Ovary (tissue), 9 donors: ENCODE data around the gene RANBP1. TPM values are rescaled to one million over a fixed set of nuclear protein-coding genes. Genes with fewer than 3 reads are reported as not detected.

ENCODE experiments used
- DNase-seq, 5 donors: peaks; one replicate each; pipeline ENCODE4 v3.0.0-alpha.2; 2019 to 2020
- H3K27ac ChIP-seq, 2 donors: fragments of 200-600 bp; one replicate each; pipeline versions ENCODE4 v1.5.1 to v1.8.0; 2019 to 2022
- H3K27me3 ChIP-seq: fragments of 200-600 bp; one replicate; pipeline ENCODE4 v1.8.0; 2022
- H3K36me3 ChIP-seq: fragments of 200-600 bp; sonication (generic); one replicate; pipeline ENCODE4 v1.5.1; 2019
- H3K4me1 ChIP-seq: one replicate; pipeline ENCODE4 v1.8.1; 2013; ENCODE audit warnings: mild to moderate bottlenecking, moderate library complexity; ENCODE audit not compliant: insufficient read depth
- H3K4me3 ChIP-seq: fragments of 200-600 bp; sonication (generic); one replicate; pipeline ENCODE4 v1.5.1; 2017
- H3K9me3 ChIP-seq, 2 donors: fragments of 200-600 bp in 1 of 2; sonication (generic) in 1 of 2; one replicate each; pipeline versions ENCODE4 v1.5.1 to v1.8.1; 2013 to 2019; ENCODE audit warnings: mild to moderate bottlenecking in 1 of 2, moderate library complexity in 1 of 2
- EP300 ChIP-seq: sonication (generic); formaldehyde crosslinking; IDR thresholded peaks from one replicate; pipeline ENCODE4 v1.6.1; 2017; ENCODE audit warnings: antibody characterized with exemption
- POLR2A ChIP-seq: fragments of 450-650 bp; IDR thresholded peaks from one replicate; pipeline ENCODE4 v1.6.1; 2017; ENCODE audit warnings: antibody characterized with exemption, mild to moderate bottlenecking, moderate library complexity
- WGBS, 3 donors: extraction: QIAGEN DNeasy Blood & Tissue Kit in 1 of 3; methylation state at CpG; one replicate each; pipeline versions ENCODE4 v1.1.5 to v1.1.7; 2013 to 2017; 5-methylcytosine and 5-hydroxymethylcytosine counted together
- intact Hi-C, 4 donors: fragments of 100-400 bp; cut with DNase I; formaldehyde crosslinking; loops; one replicate each; pipeline versions ENCODE4 v1.11.0 to v1.15.1; 2022 to 2023
- polyA plus RNA-seq, 2 donors: library from polyadenylated mRNA; stranded (reverse); fragments of 200-250 nt in 1 of 2; fragments of 350-450 nt in 1 of 2; fragmentation: Illumina TruSeq in 1 of 2; extraction: RNeasy Lipid Tissue Mini Kit (QIAGEN cat#74804) in 1 of 2; gene quantifications; one replicate each; pipeline ENCODE4 v1.2.3, GENCODE V29; 2013 to 2014
- total RNA-seq, 7 donors: library from RNA; depleted of rRNA in 2 of 7; stranded (reverse); fragments of >200 nt in 2 of 7; fragmentation: NEBNext Ultra II Directional in 3 of 7; extraction: Animal tissue kit (Norgen Biotek cat#: 25700) in 3 of 7; gene quantifications; one replicate each; pipeline versions ENCODE4 v1.1.0 to v1.2.4, GENCODE V29; 2016 to 2023
- TF ChIP-seq, protein P1 (sequence below), 3 donors: fragments of 450-650 bp in 2 of 3; fragments of 200-600 bp in 1 of 3; IDR thresholded peaks; one replicate each; pipeline versions ENCODE4 v1.5.1 to v1.8.0; 2016 to 2022; ENCODE audit warnings: antibody characterized with exemption in 3 of 3, mild to moderate bottlenecking in 1 of 3
- donor health status: DM: no; HTN: no; CAD: no; lungs with moderate emphysema.
- donor health status: DM: no; HTN: no; CAD: no.
- donor health status: Bipolar disorder and iron deficiency.
- donor health status: DM: yes; HTN: yes; CAD: no.
- donor health status: DM: no; HTN: no; CAD: no.
- donor health status: DM: yes; HTN: yes; CAD: no.

The RANBP1 gene
- total and polyA plus RNA-seq, 9 donors = 62.8 to 198 (median 80.2) TPM

DNA sequence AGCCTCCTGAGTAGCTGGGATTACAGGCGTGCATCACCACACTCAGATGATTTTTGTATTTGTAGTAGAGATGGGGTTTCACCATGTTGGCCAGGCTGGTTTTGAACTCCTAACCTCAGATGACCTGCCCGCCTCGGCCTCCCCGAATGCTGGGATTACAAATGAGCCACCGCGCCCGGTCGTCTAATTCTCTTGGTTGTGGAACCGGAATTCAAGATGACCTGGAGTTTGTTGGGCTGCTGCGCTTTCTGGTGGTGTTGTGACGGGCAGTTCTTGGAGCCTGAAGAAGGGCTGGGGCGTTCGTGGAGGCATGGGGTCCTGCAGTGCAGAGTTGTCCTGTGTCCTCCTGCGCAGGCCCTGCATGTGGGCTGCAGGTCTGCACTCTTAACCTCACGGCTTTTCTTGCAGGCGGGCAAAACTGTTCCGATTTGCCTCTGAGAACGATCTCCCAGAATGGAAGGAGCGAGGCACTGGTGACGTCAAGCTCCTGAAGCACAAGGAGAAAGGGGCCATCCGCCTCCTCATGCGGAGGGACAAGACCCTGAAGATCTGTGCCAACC lies 6.0 kb downstream of the RANBP1 start:
- TF ChIP-seq EP300 (no peak), POLR2A (no peak)
- TF ChIP-seq, protein P1, sequence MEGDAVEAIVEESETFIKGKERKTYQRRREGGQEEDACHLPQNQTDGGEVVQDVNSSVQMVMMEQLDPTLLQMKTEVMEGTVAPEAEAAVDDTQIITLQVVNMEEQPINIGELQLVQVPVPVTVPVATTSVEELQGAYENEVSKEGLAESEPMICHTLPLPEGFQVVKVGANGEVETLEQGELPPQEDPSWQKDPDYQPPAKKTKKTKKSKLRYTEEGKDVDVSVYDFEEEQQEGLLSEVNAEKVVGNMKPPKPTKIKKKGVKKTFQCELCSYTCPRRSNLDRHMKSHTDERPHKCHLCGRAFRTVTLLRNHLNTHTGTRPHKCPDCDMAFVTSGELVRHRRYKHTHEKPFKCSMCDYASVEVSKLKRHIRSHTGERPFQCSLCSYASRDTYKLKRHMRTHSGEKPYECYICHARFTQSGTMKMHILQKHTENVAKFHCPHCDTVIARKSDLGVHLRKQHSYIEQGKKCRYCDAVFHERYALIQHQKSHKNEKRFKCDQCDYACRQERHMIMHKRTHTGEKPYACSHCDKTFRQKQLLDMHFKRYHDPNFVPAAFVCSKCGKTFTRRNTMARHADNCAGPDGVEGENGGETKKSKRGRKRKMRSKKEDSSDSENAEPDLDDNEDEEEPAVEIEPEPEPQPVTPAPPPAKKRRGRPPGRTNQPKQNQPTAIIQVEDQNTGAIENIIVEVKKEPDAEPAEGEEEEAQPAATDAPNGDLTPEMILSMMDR (IDR thresholded peaks at IDR 0.05) = no peak
- Histone ChIP-seq H3K36me3 (no peaks in the 10 kb centered on the region), H3K27me3 (no peaks in the 10 kb centered on the region), H3K4me3 (no peak overlapping the region), H3K27ac (no peak overlapping the region), H3K9me3 (no peaks in the 10 kb centered on the region), H3K4me1 (peaks cover 3% of the 10 kb centered on the region)
- no peak for DNase-seq
- intact Hi-C loops = loop anchor here in 1 of 4 donors (10.0 kb wide), 1 partner anchor 147 kb away; no protein-coding TSS in a partner anchor
- WGBS, 3 donors = 91 to 93% (median 92%) methylated on average over 22 of the region's 22 CpGs

GRCh38 chr22:20123366-20124082 lies 7.6 kb downstream of the RANBP1 start:
- Histone ChIP-seq H3K36me3 (no peaks in the 10 kb centered on the region), H3K27me3 (no peaks in the 10 kb centered on the region), H3K27ac (no peak overlapping the region), H3K9me3 (no peaks in the 10 kb centered on the region), H3K4me3 (no peak overlapping the region), H3K4me1 (peaks cover 3% of the 10 kb centered on the region)
- no peak for TF ChIP-seq POLR2A
- no peak for TF ChIP-seq EP300
- TF ChIP-seq, protein P1 (IDR thresholded peaks at IDR 0.05) = no peak
- no peak for DNase-seq
- intact Hi-C loops = loop anchor here in 1 of 4 donors (10.0 kb wide), 1 partner anchor 149 kb away; no protein-coding TSS in a partner anchor
- WGBS, 3 donors = 90 to 94% (median 92%) methylated on average over 12 to 13 of the region's 13 CpGs

- WGBS, 3 donors = 81 to 88% (median 86%) methylated on average over 11 of the region's 11 CpGs
- no peak overlapping the region for H3K4me3 ChIP-seq
- intact Hi-C loops = loop anchor here in 1 of 4 donors (10.0 kb wide), 1 partner anchor 149 kb away; no protein-coding TSS in a partner anchor
- no peak overlapping the region for H3K27ac ChIP-seq
- H3K27me3 ChIP-seq = no peaks in the 10 kb centered on the region
- no peaks in the 10 kb centered on the region for H3K36me3 ChIP-seq
- DNase-seq = no peak
- no peak for TF ChIP-seq EP300
- no peak for TF ChIP-seq POLR2A
- TF ChIP-seq, protein P1 (IDR thresholded peaks at IDR 0.05) = no peak
- H3K4me1 ChIP-seq = no peaks in the 10 kb centered on the region
- H3K9me3 ChIP-seq = no peaks in the 10 kb centered on the region
Observed at GRCh38 chr22:20124083-20124787, 8.3 kb downstream of the RANBP1 start.
